Smooth muscle cell (in vitro differentiated cells): ENCODE measurements around the gene PDHX. TPM values are rescaled to one million over a fixed set of nuclear protein-coding genes. Genes with fewer than 3 reads are reported as not detected.

ENCODE experiments used
- DNase-seq: peaks from one replicate; lab custom pipeline; 2025; ENCODE audit not compliant: unreplicated experiment; lab: John Stamatoyannopoulos, UW
- H2AFZ ChIP-seq: fragments of 200-600 bp; sonication (generic); 2 replicates; pipeline ENCODE4 v1.6.0; 2016; ENCODE audit warnings: antibody characterized with exemption, low read depth, mild to moderate bottlenecking
- H3F3A ChIP-seq: fragments of 200-600 bp; sonication (generic); 2 replicates; pipeline ENCODE4 v1.6.0; 2017; ENCODE audit warnings: antibody characterized with exemption, low read depth
- H3K27ac ChIP-seq: fragments of 200-600 bp; sonication (generic); 2 replicates; pipeline ENCODE4 v1.5.1; 2016; ENCODE audit warnings: low read depth, mild to moderate bottlenecking
- H3K27me3 ChIP-seq: fragments of 200-600 bp; sonication (generic); 2 replicates; pipeline ENCODE4 v1.6.1; 2016; ENCODE audit warnings: low read depth, mild to moderate bottlenecking
- H3K36me3 ChIP-seq: fragments of 200-600 bp; sonication (generic); 2 replicates; pipeline ENCODE4 v1.5.1; 2016; ENCODE audit warnings: low read depth
- H3K4me1 ChIP-seq: fragments of 200-600 bp; sonication (generic); 2 replicates; pipeline ENCODE4 v1.5.1; 2016; ENCODE audit warnings: low read depth
- H3K4me2 ChIP-seq: fragments of 200-600 bp; sonication (generic); 2 replicates; pipeline ENCODE4 v1.6.0; 2016; ENCODE audit warnings: mild to moderate bottlenecking
- H3K4me3 ChIP-seq: fragments of 200-600 bp; sonication (generic); 2 replicates; pipeline ENCODE4 v1.5.1; 2016; ENCODE audit warnings: mild to moderate bottlenecking
- H3K79me2 ChIP-seq: fragments of 200-600 bp; sonication (generic); 2 replicates; pipeline ENCODE4 v1.6.0; 2016; ENCODE audit warnings: low read depth, mild to moderate bottlenecking
- H3K9ac ChIP-seq: fragments of 200-600 bp; sonication (generic); 2 replicates; pipeline ENCODE4 v1.6.0; 2016; ENCODE audit warnings: low read depth
- H3K9me3 ChIP-seq: fragments of 200-600 bp; sonication (generic); replicated peaks from 2 replicates; pipeline ENCODE4 v1.5.1; 2016; ENCODE audit warnings: low read depth
- H4K20me1 ChIP-seq: fragments of 200-600 bp; sonication (generic); 2 replicates; pipeline ENCODE4 v1.6.0; 2016; ENCODE audit warnings: low read depth
- WGBS: methylation state at CpG from one replicate; pipeline ENCODE4 v1.1.7; 2016; ENCODE audit warnings: low lambda C conversion rate; 5-methylcytosine and 5-hydroxymethylcytosine counted together
- polyA plus RNA-seq: library from polyadenylated mRNA; unstranded; fragments of >200 nt; fragmentation: Nextera tagmentation; extraction: Ambion mirVana; gene quantifications from 2 replicates; pipeline ENCODE4 v1.2.1, GENCODE V29; 2016
- total RNA-seq: library from RNA; depleted of rRNA; stranded (reverse); fragments of >200 nt; gene quantifications from 2 replicates; pipeline ENCODE4 v1.2.3, GENCODE V29; 2014
- TF ChIP-seq, protein P1 (sequence below): fragments of 200-600 bp; sonication (generic); IDR thresholded peaks from 2 replicates; pipeline ENCODE4 v1.5.1; 2017; ENCODE audit warnings: borderline replicate concordance, mild to moderate bottlenecking, antibody characterized with exemption; ENCODE audit not compliant: insufficient read depth, poor library complexity, severe bottlenecking

PDHX gene
- total and polyA plus RNA-seq, 2 experiments from 2014 or later: 56.6 to 100 TPM

- 96% methylated on average over 3 of the region's 3 CpGs for WGBS
- Histone ChIP-seq H3K79me2 (no peaks in the 10 kb centered on the region), H3K36me3 (no peaks in the 10 kb centered on the region), H3K27me3 (no peaks in the 10 kb centered on the region), H2AFZ (no peak overlapping the region), H3F3A (peaks cover 6% of the 10 kb centered on the region), H3K9ac (no peak overlapping the region), H4K20me1 (no peaks in the 10 kb centered on the region), H3K27ac (no peak overlapping the region), H3K4me3 (no peak overlapping the region), H3K9me3 (no peaks in the 10 kb centered on the region), H3K4me2 (no peak overlapping the region), H3K4me1 (peaks cover 8% of the 10 kb centered on the region)
- no peak for DNase-seq
- TF ChIP-seq, protein P1, sequence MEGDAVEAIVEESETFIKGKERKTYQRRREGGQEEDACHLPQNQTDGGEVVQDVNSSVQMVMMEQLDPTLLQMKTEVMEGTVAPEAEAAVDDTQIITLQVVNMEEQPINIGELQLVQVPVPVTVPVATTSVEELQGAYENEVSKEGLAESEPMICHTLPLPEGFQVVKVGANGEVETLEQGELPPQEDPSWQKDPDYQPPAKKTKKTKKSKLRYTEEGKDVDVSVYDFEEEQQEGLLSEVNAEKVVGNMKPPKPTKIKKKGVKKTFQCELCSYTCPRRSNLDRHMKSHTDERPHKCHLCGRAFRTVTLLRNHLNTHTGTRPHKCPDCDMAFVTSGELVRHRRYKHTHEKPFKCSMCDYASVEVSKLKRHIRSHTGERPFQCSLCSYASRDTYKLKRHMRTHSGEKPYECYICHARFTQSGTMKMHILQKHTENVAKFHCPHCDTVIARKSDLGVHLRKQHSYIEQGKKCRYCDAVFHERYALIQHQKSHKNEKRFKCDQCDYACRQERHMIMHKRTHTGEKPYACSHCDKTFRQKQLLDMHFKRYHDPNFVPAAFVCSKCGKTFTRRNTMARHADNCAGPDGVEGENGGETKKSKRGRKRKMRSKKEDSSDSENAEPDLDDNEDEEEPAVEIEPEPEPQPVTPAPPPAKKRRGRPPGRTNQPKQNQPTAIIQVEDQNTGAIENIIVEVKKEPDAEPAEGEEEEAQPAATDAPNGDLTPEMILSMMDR: no peak
Measured at GRCh38 chr11:35034401-35034800, 118.0 kb downstream of the PDHX start.

DNA sequence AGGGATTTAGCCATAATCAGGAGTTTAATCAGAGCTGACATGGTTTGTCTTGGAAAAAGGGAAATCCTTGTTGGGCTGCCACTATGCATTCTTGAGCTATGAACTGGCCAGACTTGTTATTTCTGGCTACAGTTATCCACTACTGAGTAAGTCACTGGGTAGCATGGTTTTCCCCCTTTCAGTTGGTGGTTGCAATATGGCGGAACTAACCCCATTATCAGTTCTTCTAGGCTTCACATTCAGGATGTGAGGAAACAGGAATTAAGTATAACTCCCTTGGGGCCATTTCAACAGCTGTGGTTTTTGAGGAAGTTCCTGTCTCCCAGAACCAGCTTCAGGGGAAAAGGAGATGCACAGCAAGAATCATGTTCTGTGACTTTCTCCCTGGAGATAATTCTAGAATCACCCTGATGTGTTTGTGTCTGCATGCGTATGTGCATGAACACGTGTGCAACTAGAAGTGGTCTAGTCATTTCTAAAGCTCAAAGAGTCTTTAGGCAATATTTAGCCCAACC is 119.5 kb downstream of the PDHX start:
- DNase-seq: no peak
- no peak overlapping the region for H3K9ac ChIP-seq

DNA sequence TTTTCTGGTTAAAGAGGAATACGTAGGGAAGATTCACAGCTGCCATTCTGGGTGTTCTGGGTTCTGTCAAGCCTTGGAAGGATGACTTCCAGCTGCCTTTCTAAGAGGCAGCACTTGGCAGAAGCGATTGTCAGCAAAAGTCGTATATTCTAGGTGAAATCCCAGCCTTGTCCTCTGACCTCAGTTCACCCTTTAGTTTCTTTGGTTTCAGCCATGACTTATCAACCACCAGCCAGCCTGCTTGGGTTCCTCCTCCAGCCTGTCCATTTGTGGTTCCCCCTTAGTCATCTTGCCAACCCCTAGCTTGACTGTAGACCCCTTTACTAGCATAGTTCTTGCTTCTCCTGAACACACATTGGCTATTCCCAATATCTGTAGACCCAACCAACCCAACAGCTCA is 120.2 kb downstream of the PDHX start:
- TF ChIP-seq, protein P1: no peak
- Histone ChIP-seq H3K36me3 (no peaks in the 10 kb centered on the region), H3K79me2 (no peaks in the 10 kb centered on the region), H3K9me3 (no peaks in the 10 kb centered on the region), H2AFZ (no peak overlapping the region), H3K27me3 (no peaks in the 10 kb centered on the region), H4K20me1 (no peaks in the 10 kb centered on the region), H3F3A (no peaks in the 10 kb centered on the region), H3K4me2 (peak overlapping the region; percentile 3), H3K27ac (peak overlapping the region; percentile 83), H3K9ac (no peak overlapping the region), H3K4me1 (no peaks in the 10 kb centered on the region), H3K4me3 (no peak overlapping the region)
- WGBS: 12% methylated on average over 3 of the region's 3 CpGs
- no peak for DNase-seq

More for the DNA sequence above, 119.5 kb downstream of the PDHX start:
- Histone ChIP-seq H3K4me2 (peak overlapping the region; percentile 3), H3K27ac (peak overlapping the region; percentile 83), H3K36me3 (no peaks in the 10 kb centered on the region), H2AFZ (no peak overlapping the region), H3K9me3 (no peaks in the 10 kb centered on the region), H3K79me2 (no peaks in the 10 kb centered on the region), H3K27me3 (no peaks in the 10 kb centered on the region), H4K20me1 (no peaks in the 10 kb centered on the region), H3K4me1 (peaks cover 3% of the 10 kb centered on the region), H3F3A (no peaks in the 10 kb centered on the region), H3K4me3 (no peak overlapping the region)
- TF ChIP-seq, protein P1: no peak
- 33% methylated on average over 3 of the region's 3 CpGs for WGBS
